GM12878 (cell line): ENCODE data around the gene CDC45. TPM values are rescaled to one million over a fixed set of nuclear protein-coding genes. Genes with fewer than 3 reads are reported as not detected.

Experiments
- ATF7 ChIP-seq: fragments of 450-650 bp; IDR thresholded peaks from 2 replicates; pipeline ENCODE4 v1.6.1; 2016; ENCODE audit warnings: low read depth, mild to moderate bottlenecking
- BACH1 ChIP-seq: fragments of 450-650 bp; IDR thresholded peaks from 2 replicates; pipeline ENCODE4 v1.6.1; 2017; ENCODE audit warnings: mild to moderate bottlenecking, borderline replicate concordance
- CBFB ChIP-seq: IDR thresholded peaks from 2 replicates; pipeline ENCODE4 v1.6.1; 2016; ENCODE audit warnings: antibody characterized with exemption, low read depth
- CBX5 ChIP-seq: sonication (generic); IDR thresholded peaks from 2 replicates; pipeline ENCODE4 v1.6.1; 2016; ENCODE audit warnings: low read depth, moderate library complexity, mild to moderate bottlenecking, inconsistent platforms
- CEBPB ChIP-seq, 2 experiments: fragments of 150-350 bp in 1 of 2; IDR thresholded peaks; 2 replicates each; pipeline ENCODE4 v1.6.1; 2012 to 2014; ENCODE audit warnings: low read depth in 2 of 2, low read length in 2 of 2, borderline replicate concordance in 1 of 2, inconsistent platforms in 1 of 2
- EGR1 ChIP-seq, 2 experiments: IDR thresholded peaks; 1 replicate in 1 of 2; 2 replicates in 1 of 2; pipeline ENCODE4 v1.6.1; 2011 to 2012; ENCODE audit warnings: low read depth in 2 of 2, low read length in 2 of 2, borderline replicate concordance in 1 of 2, mild to moderate bottlenecking in 1 of 2, moderate library complexity in 1 of 2
- EZH2 ChIP-seq: IDR thresholded peaks from 2 replicates; pipeline ENCODE4 v1.6.1; 2012; ENCODE audit warnings: low read depth, mild to moderate bottlenecking, control low read depth, inconsistent platforms, low read length, borderline replicate concordance; ENCODE audit not compliant: control insufficient read depth
- FOXK2 ChIP-seq: fragments of 450-650 bp; IDR thresholded peaks from 2 replicates; pipeline ENCODE4 v1.6.1; 2017; ENCODE audit warnings: mild to moderate bottlenecking, moderate library complexity
- GABPA ChIP-seq: IDR thresholded peaks from 2 replicates; pipeline ENCODE4 v1.6.1; 2014; ENCODE audit warnings: antibody characterized with exemption, low read depth, mild to moderate bottlenecking, inconsistent platforms
- HDGF ChIP-seq: fragments of 450-650 bp; IDR thresholded peaks from 2 replicates; pipeline ENCODE4 v1.6.1; 2016; ENCODE audit warnings: antibody characterized with exemption
- KAT2A ChIP-seq: conservative IDR thresholded peaks from 2 replicates; pipeline ENCODE4 v1.6.1; 2011; ENCODE audit warnings: low read depth, low read length; ENCODE audit not compliant: control insufficient read depth
- KDM1A ChIP-seq: fragments of 200-600 bp; sonication (generic); IDR thresholded peaks from 2 replicates; pipeline ENCODE4 v1.6.1; 2016; ENCODE audit warnings: borderline replicate concordance
- KLF5 ChIP-seq: fragments of 450-650 bp; IDR thresholded peaks from 2 replicates; pipeline ENCODE4 v1.6.1; 2014; ENCODE audit warnings: mild to moderate bottlenecking; ENCODE audit not compliant: partially characterized antibody
- MEF2B ChIP-seq: fragments of 450-650 bp; IDR thresholded peaks from 2 replicates; pipeline ENCODE4 v1.6.1; 2018; ENCODE audit warnings: mild to moderate bottlenecking, moderate library complexity; ENCODE audit not compliant: partially characterized antibody, poor library complexity, severe bottlenecking
- MXI1 ChIP-seq: fragments of 150-350 bp; IDR thresholded peaks from 2 replicates; pipeline ENCODE4 v1.6.1; 2011; ENCODE audit warnings: low read depth, mild to moderate bottlenecking, inconsistent platforms, low read length, improper control_type of control experiment
- NR2C1 ChIP-seq: fragments of 450-650 bp; IDR thresholded peaks from 2 replicates; pipeline ENCODE4 v1.6.1; 2017; ENCODE audit warnings: antibody characterized with exemption, mild to moderate bottlenecking, moderate library complexity
- POLR2A ChIP-seq: IDR thresholded peaks from 2 replicates; pipeline ENCODE4 v1.6.1; 2011; ENCODE audit warnings: low read depth, mild to moderate bottlenecking, low read length
- POU2F2 ChIP-seq: IDR thresholded peaks from 3 replicates; pipeline ENCODE4 v1.6.1; 2011; ENCODE audit warnings: low read depth, mild to moderate bottlenecking, low read length, borderline replicate concordance
- RB1 ChIP-seq: fragments of 450-650 bp; formaldehyde crosslinking; IDR thresholded peaks from 2 replicates; pipeline ENCODE4 v1.6.1; 2017; ENCODE audit warnings: mild to moderate bottlenecking, borderline replicate concordance
- SUPT20H ChIP-seq: IDR thresholded peaks from 2 replicates; pipeline ENCODE4 v1.6.1; 2011; ENCODE audit warnings: low read depth, mild to moderate bottlenecking, low read length, moderate library complexity, borderline replicate concordance; ENCODE audit not compliant: control insufficient read depth
- ZNF274 ChIP-seq: IDR thresholded peaks from one replicate; pipeline ENCODE4 v1.8.0; 2011; ENCODE audit not compliant: insufficient read length, insufficient read depth
- polyA plus RNA-seq, 11 experiments: library from polyadenylated mRNA; depleted of rRNA in 4 of 11; unstranded in 6 of 11; stranded (reverse) in 5 of 11; fragments of >200 nt; fragmentation: Nextera tagmentation in 4 of 11; fragmentation: Illumina TruSeq in 1 of 11; extraction: Ambion mirVana in 4 of 11; extraction: Trizol in 1 of 11; gene quantifications; 1 replicate in 1 of 11; 2 replicates in 10 of 11; pipeline versions ENCODE4 v1.2.1 to v1.2.3, GENCODE V29; 2011 to 2016; ENCODE audit warnings: inconsistent platforms in 2 of 11, missing spikeins in 2 of 11, low read depth in 1 of 11
- total RNA-seq, 4 experiments: library from RNA; depleted of rRNA in 3 of 4; stranded (reverse); fragments of >200 nt in 3 of 4; fragmentation: Illumina TruSeq in 1 of 4; extraction: Trizol in 1 of 4; gene quantifications; 2 replicates each; pipeline versions ENCODE4 v1.2.1 to v1.2.3, GENCODE V29; 2013 to 2021
- TF ChIP-seq, protein P1 (sequence below): fragments of 150-350 bp; IDR thresholded peaks from 2 replicates; pipeline ENCODE4 v1.6.1; 2016; ENCODE audit warnings: low read depth, low read length
- TF ChIP-seq, protein P2 (sequence below): IDR thresholded peaks from 2 replicates; pipeline ENCODE4 v1.6.1; 2011; ENCODE audit warnings: borderline replicate concordance, low read depth, mild to moderate bottlenecking, moderate library complexity, low read length; ENCODE audit not compliant: insufficient read depth, poor library complexity, severe bottlenecking
- TF ChIP-seq, protein P3 (sequence below): IDR thresholded peaks from 2 replicates; pipeline ENCODE4 v1.6.1; 2012; ENCODE audit warnings: low read depth, low read length, improper control_type of control experiment
- TF ChIP-seq, protein P4 (sequence below): fragments of 450-650 bp; IDR thresholded peaks from 2 replicates; pipeline ENCODE4 v1.6.1; 2016; ENCODE audit warnings: mild to moderate bottlenecking

CDC45 gene
- total and polyA plus RNA-seq, 10 of the 15 experiments (the other 5 are each of a cell fraction or from before 2014, with no cell fraction given): 40.8 to 88.5 (median 54.2) TPM

DNA sequence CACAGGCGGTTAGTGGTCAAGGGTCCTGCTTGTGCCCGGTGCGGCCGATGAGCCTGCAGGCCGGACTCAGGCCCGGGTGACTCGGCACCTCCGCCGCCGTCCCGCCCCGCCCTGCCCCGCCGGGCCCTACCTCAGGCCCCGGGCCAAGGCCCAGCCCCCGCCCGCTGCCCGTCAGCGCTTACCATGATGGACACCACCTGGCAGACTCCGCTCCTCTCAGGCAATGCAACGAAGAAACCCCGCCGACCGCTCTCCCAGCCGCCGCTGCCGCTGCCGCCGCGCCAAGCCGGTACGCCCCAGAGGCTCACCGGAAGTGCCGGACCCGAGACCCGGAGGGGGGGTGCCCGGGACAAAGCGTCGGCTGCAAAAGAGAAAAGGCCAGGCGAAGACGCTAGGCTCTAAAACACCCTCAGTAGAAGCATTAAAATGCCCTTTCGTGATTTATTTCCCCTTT is 792 bp upstream of the CDC45 start, which contains the start of gene UFD1 (continued):
- TF ChIP-seq, protein P1, sequence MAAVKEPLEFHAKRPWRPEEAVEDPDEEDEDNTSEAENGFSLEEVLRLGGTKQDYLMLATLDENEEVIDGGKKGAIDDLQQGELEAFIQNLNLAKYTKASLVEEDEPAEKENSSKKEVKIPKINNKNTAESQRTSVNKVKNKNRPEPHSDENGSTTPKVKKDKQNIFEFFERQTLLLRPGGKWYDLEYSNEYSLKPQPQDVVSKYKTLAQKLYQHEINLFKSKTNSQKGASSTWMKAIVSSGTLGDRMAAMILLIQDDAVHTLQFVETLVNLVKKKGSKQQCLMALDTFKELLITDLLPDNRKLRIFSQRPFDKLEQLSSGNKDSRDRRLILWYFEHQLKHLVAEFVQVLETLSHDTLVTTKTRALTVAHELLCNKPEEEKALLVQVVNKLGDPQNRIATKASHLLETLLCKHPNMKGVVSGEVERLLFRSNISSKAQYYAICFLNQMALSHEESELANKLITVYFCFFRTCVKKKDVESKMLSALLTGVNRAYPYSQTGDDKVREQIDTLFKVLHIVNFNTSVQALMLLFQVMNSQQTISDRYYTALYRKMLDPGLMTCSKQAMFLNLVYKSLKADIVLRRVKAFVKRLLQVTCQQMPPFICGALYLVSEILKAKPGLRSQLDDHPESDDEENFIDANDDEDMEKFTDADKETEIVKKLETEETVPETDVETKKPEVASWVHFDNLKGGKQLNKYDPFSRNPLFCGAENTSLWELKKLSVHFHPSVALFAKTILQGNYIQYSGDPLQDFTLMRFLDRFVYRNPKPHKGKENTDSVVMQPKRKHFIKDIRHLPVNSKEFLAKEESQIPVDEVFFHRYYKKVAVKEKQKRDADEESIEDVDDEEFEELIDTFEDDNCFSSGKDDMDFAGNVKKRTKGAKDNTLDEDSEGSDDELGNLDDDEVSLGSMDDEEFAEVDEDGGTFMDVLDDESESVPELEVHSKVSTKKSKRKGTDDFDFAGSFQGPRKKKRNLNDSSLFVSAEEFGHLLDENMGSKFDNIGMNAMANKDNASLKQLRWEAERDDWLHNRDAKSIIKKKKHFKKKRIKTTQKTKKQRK: no peak
- TF ChIP-seq FOXK2 (peak; percentile 98), KLF5 (peak; percentile 99), MXI1 (peak; percentile 68; the same call in 1 of the 2 replicates), ZNF274 (no peak), EGR1 (IDR thresholded peaks at IDR 0.05; ENCODE audit: borderline replicate concordance in 1 of 2, low read depth in 2 of 2, low read length in 2 of 2) (peak in 1 of 2 experiments; percentile 31; a peak in 1 of 3 replicates), CEBPB (IDR thresholded peaks at IDR 0.05; ENCODE audit: borderline replicate concordance in 1 of 2, low read depth in 2 of 2, low read length in 2 of 2) (no peak), MEF2B (peak; percentile 29), ATF7 (peak; percentile 100), CBFB (peak; percentile 75; the same call in 1 of the 2 replicates), POU2F2 (no peak), RB1 (peak; percentile 77; the same call in 1 of the 2 replicates), KAT2A (no peak), KDM1A (no peak), NR2C1 (no peak), HDGF (no peak), BACH1 (0 out of 2 replicates have a peak, but pooled peaks have one; percentile 25), POLR2A (peak; percentile 81), GABPA (peak; percentile 88), EZH2 (no peak), CBX5 (no peak), SUPT20H (no peak)
- TF ChIP-seq, protein P2, sequence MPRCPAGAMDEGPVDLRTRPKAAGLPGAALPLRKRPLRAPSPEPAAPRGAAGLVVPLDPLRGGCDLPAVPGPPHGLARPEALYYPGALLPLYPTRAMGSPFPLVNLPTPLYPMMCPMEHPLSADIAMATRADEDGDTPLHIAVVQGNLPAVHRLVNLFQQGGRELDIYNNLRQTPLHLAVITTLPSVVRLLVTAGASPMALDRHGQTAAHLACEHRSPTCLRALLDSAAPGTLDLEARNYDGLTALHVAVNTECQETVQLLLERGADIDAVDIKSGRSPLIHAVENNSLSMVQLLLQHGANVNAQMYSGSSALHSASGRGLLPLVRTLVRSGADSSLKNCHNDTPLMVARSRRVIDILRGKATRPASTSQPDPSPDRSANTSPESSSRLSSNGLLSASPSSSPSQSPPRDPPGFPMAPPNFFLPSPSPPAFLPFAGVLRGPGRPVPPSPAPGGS: no peak
- TF ChIP-seq, protein P3, sequence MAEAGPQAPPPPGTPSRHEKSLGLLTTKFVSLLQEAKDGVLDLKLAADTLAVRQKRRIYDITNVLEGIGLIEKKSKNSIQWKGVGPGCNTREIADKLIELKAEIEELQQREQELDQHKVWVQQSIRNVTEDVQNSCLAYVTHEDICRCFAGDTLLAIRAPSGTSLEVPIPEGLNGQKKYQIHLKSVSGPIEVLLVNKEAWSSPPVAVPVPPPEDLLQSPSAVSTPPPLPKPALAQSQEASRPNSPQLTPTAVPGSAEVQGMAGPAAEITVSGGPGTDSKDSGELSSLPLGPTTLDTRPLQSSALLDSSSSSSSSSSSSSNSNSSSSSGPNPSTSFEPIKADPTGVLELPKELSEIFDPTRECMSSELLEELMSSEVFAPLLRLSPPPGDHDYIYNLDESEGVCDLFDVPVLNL: 0 out of 2 replicates have a peak, but pooled peaks have one; percentile 67
- TF ChIP-seq, protein P4, sequence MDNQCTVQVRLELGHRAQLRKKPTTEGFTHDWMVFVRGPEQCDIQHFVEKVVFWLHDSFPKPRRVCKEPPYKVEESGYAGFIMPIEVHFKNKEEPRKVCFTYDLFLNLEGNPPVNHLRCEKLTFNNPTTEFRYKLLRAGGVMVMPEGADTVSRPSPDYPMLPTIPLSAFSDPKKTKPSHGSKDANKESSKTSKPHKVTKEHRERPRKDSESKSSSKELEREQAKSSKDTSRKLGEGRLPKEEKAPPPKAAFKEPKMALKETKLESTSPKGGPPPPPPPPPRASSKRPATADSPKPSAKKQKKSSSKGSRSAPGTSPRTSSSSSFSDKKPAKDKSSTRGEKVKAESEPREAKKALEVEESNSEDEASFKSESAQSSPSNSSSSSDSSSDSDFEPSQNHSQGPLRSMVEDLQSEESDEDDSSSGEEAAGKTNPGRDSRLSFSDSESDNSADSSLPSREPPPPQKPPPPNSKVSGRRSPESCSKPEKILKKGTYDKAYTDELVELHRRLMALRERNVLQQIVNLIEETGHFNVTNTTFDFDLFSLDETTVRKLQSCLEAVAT: no peak
